ENCODE data around the gene TGOLN2.

TGOLN2 gene

GRCh38 chr2:85309699-85310321 is 18.0 kb downstream of the TGOLN2 start:
- in situ Hi-C loops (cut with MboI; ENCODE audit: low sequenced_read_pairs): no loop called here

- in situ Hi-C loops (cut with MboI; ENCODE audit: low sequenced_read_pairs): no loop called here
Observed at GRCh38 chr2:85308896-85309555, 18.8 kb downstream of the TGOLN2 start.

DNA sequence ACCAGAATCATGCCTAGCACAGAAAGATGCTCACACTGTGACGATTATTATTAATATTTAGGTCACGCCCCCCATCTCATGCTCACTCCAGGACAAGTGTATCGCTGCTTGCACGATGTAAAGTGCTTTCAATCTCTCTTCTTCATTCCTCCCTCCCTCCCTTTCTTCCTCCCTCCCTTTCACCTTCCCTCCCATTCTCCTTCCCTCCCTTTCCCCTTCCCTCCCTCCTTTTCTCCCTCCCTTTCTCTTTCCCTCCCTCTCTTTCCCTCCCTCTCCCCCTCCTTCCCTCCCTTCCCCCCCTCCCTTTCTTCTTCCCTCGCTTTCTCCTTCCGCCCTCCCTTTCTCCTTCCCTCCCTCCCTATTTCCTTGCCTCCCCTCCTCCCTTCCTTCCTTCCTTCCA is 19.6 kb downstream of the TGOLN2 start:
- in situ Hi-C loops (cut with MboI; ENCODE audit: low sequenced_read_pairs): no loop called here

DNA sequence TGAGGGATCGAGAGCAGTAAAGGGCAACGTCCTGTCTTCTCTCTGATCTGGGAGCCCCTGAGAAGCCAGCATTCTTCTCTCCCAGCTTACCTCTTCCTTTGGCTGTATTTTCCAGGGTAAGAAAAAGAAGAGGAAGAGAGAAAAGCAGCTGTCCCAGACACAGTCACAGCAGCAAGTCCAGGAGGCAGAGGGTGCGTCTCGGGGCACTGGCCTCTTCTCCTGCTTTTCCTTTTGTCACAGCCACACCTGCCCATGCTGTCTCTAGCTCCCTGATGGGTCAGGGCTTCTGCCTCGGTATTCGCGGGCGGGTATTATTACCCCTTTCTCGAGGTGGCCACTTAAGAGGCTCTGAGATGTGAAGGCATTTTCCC is 20.3 kb downstream of the TGOLN2 start:
- in situ Hi-C loops (cut with MboI; ENCODE audit: low sequenced_read_pairs): no loop called here

- in situ Hi-C loops (cut with MboI; ENCODE audit: low sequenced_read_pairs): no loop called here
Observed at GRCh38 chr2:85303780-85304531, 23.8 kb downstream of the TGOLN2 start.

DNA sequence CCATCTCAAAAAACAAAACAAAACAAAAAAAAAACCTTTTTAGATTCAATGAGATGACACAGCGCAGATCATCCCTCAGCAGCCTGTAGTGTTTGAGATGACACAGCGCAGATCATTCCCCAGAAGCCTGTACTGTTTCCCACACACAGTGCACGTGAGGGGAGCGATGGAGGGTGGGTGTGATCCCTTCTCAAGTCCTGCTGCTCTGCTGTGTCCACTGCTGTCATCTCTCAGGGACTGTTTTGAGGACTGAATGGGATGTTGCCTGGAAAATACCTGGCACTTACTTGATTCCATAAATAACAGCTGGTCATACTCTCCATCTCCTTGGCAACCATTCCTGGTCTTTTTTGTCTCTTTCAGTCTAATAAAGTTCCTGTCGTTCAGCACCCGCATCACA is 25.7 kb downstream of the TGOLN2 start:
- in situ Hi-C loops (cut with MboI; ENCODE audit: low sequenced_read_pairs): no loop called here

DNA sequence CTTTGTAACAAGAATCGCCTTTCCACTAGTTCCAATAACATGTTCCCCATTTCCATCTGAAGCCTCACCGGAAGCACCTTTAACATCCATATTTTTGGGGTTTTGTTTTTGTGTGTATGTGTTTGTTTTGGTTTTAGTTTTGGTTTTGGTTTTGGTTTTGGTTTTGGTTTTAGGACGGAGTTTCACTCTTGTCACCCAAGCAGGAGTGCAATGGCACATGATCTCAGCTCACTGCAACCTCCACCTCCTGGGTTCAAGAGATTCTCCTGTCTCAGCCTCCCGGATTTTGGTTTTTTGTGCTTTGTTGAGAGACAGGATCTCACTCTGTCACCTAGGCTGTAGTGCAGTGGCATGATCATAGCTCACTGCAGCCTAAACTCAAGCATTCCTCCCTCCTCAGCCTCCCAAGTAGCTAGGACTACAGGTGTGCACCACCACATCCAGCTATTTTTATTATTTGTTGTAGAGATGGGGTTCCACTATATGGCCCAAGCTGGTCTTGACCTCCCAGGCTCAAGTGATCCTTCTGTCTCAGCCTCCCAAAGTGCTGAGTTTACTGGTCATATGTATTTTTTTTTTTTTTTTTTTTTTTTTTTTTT is 36.3 kb downstream of the TGOLN2 start:
- in situ Hi-C loops (cut with MboI; ENCODE audit: low sequenced_read_pairs): loop anchor here (25.0 kb wide), 2 partner anchors 354 to 1254 kb away; no protein-coding TSS in a partner anchor

DNA sequence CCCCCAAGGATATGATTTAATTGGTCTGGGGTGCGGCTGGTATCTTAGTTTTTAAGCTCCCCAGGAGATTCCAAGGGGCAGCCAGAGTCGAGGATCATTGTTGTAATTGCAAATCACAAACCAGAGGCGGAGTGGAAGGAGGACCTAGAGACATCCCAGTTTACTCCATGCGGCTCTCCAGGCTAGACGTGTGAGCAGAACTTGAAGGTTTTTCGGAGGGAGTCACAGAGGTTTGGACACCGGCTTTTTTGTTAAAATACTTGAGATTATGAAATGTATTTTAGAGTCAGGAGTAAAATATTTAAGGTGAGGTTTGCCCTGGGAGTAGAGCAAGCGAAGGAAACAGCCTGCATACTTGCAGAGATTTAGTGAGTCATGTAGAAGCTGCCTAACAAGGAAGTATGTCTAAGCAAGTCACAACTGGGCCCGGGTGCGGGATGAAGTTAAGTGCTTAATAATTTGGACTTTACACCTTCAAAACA is 39.5 kb downstream of the TGOLN2 start:
- in situ Hi-C loops (cut with MboI; ENCODE audit: low sequenced_read_pairs): loop anchor here (25.0 kb wide), 2 partner anchors 351 to 1251 kb away; no protein-coding TSS in a partner anchor

- in situ Hi-C loops (cut with MboI; ENCODE audit: low sequenced_read_pairs): loop anchor here (25.0 kb wide), 2 partner anchors 350 to 1250 kb away; no protein-coding TSS in a partner anchor
Observed at GRCh38 chr2:85287721-85288120, 40.1 kb downstream of the TGOLN2 start.

DNA sequence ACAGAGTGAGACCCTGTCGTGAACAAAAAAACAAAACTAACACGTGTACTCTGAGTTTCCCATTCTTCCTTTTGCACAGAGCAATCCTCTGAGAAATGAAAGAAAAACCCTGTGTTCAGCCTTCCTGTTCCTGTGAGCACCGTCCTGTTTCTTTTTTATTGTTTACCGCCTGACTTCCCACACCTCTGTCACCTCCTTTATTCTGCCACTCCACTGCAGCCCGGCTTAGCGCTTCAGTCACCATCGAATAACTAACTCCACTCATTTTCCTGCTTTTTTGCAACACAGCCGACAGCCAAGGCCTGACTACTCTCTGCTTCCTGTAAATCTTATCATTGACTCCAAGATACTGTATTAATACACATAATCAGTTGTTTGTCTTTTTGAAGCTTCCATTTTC is 40.9 kb downstream of the TGOLN2 start:
- in situ Hi-C loops (cut with MboI; ENCODE audit: low sequenced_read_pairs): loop anchor here (25.0 kb wide), 2 partner anchors 350 to 1250 kb away; no protein-coding TSS in a partner anchor

GRCh38 chr2:85283641-85284040 is 44.1 kb downstream of the TGOLN2 start:
- in situ Hi-C loops (cut with MboI; ENCODE audit: low sequenced_read_pairs): loop anchor here (25.0 kb wide), 2 partner anchors 346 to 1246 kb away; no protein-coding TSS in a partner anchor

GRCh38 chr2:85282914-85283313 is 44.9 kb downstream of the TGOLN2 start:
- in situ Hi-C loops (cut with MboI; ENCODE audit: low sequenced_read_pairs): loop anchor here (25.0 kb wide), 2 partner anchors 346 to 1246 kb away; no protein-coding TSS in a partner anchor

- in situ Hi-C loops (cut with MboI; ENCODE audit: low sequenced_read_pairs): loop anchor here (25.0 kb wide), 2 partner anchors 344 to 1244 kb away; no protein-coding TSS in a partner anchor
Observed at GRCh38 chr2:85281553-85281952, 46.2 kb downstream of the TGOLN2 start.

DNA sequence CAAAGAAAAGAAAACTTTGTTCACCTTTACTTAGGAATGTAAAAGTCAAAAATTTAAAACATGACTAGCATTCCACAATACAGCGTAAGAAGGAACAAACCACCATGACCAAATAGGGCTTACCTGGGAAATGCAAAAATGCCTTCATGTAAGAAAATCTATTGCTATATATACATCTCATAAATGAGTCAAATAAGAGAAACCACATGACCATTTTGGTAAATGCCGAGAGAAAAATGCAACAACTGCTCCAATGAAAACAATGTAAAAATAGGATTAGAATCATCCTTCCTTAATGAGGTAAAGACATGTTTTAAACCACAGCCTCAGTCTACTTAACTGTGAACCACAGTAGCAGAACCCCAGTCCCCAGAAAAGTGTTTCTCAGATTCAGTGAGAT is 49.4 kb downstream of the TGOLN2 start:
- in situ Hi-C loops (cut with MboI; ENCODE audit: low sequenced_read_pairs): loop anchor here (25.0 kb wide), 2 partner anchors 341 to 1241 kb away; no protein-coding TSS in a partner anchor

- in situ Hi-C loops (cut with MboI; ENCODE audit: low sequenced_read_pairs): loop anchor here (25.0 kb wide), 2 partner anchors 340 to 1240 kb away; no protein-coding TSS in a partner anchor
Observed at GRCh38 chr2:85277416-85278158, 50.2 kb downstream of the TGOLN2 start.

GRCh38 chr2:85276571-85277118 is 51.1 kb downstream of the TGOLN2 start:
- in situ Hi-C loops (cut with MboI; ENCODE audit: low sequenced_read_pairs): loop anchor here (25.0 kb wide), 2 partner anchors 339 to 1239 kb away; no protein-coding TSS in a partner anchor

- in situ Hi-C loops (cut with MboI; ENCODE audit: low sequenced_read_pairs): loop anchor here (25.0 kb wide), 2 partner anchors 339 to 1239 kb away; no protein-coding TSS in a partner anchor
Observed at GRCh38 chr2:85275984-85276540, 51.7 kb downstream of the TGOLN2 start.

GRCh38 chr2:85273738-85274731 is 53.8 kb downstream of the TGOLN2 start:
- in situ Hi-C loops (cut with MboI; ENCODE audit: low sequenced_read_pairs): loop anchor here (25.0 kb wide), 1 partner anchor 787 kb away; no protein-coding TSS in a partner anchor
